ENCODE measurements around the gene SBNO2. TPM values are rescaled to one million over a fixed set of nuclear protein-coding genes. Genes with fewer than 3 reads are reported as not detected.

SBNO2 gene
- total RNA-seq, 1 experiment from 2014 or later, result 46.3 TPM

DNA sequence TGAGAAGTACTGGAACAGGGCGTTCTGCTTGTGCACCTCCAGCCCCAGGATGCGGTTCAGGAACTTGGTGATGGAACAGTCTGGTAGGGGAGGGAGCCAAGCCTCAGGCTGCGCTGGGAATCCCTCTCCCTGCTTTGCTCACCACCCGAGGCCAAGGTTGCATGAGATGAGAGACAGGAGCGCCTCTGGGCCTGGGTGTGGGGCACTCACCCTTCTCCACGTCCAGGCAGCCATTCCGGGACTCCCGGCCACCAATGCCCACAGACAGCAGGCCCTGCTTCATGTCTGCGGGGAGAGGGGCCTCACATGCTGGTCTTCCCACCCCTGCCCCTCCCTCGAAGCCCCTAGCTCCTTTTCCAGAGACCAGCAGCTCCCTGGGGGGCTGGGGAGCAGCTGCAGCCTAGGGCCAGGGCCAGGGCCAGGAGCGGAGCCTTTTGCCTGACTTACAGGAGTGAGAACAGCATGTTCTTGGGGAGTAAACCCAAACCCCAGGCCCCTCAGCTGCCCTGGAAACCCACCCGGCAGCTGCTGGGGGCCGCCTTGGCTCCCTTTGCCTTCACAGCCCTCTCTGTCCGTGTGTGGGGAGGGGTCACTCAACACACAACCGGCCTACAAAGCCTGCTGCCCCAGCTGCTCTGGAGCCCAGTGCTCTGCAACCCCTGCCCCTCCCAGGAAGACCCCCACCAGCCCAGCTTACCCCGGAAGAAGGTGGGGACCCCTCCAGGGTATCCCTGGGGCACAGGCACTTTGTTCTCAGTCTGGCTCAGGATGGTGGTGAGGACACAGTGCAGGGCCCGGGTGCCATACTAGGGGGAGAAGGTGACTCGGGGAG lies 63.0 kb downstream of the SBNO2 start:
- H3K9ac ChIP-seq (ENCODE audit: extremely low read depth, insufficient read length, low read length), result no peak overlapping the region
- WGBS (ENCODE audit: extremely low coverage, insufficient read length, low lambda C conversion rate), result no CpG with 5 or more reads among the region's 18 CpGs
- no peaks in the 10 kb centered on the region for H3K27me3 ChIP-seq (ENCODE audit: insufficient read depth, low read length)
- no peak overlapping the region for H2AFZ ChIP-seq (ENCODE audit: low read length)
- H3K4me2 ChIP-seq (ENCODE audit: insufficient read depth, insufficient read length, low read length), result no peak overlapping the region
- Mint-ChIP-seq H3K4me1 (peaks cover 2 to 9% of the 10 kb centered on the region in 2 experiments; a peak in 3 of 4 replicates), H3K4me3 (no peak overlapping the region), H3K9me3 (no peaks in the 10 kb centered on the region), H3K27me3 (ENCODE audit: low read depth) (peaks cover 2% of the 10 kb centered on the region), H3K27ac (0 out of 7 replicates have a peak overlapping the region, but pooled peaks of 1 of the 3 experiments have one; percentile 55), H3K36me3 (ENCODE audit: insufficient read depth in 1 of 3, low read depth in 3 of 3) (peaks cover 0 to 13% (median 1%) of the 10 kb centered on the region in 3 experiments; a peak in 3 of 7 replicates)
- no peak overlapping the region for H3K4ac ChIP-seq (ENCODE audit: low read depth, low read length)
- no peaks in the 10 kb centered on the region for H3K9me3 ChIP-seq (ENCODE audit: control insufficient read depth, low read depth, low read length)
- H4K20me1 ChIP-seq (ENCODE audit: control insufficient read depth, insufficient read depth, insufficient read length), result no peaks in the 10 kb centered on the region
- no peak overlapping the region for H3K27ac ChIP-seq (ENCODE audit: insufficient read length, low read depth, low read length)
- no peak overlapping the region for H3K14ac ChIP-seq (ENCODE audit: insufficient read depth, low read length)
- H3K56ac ChIP-seq (ENCODE audit: insufficient read length, low read depth, low read length), result no peak overlapping the region
- H3T11ph ChIP-seq (ENCODE audit: low read length), result no peak overlapping the region
- no peak overlapping the region for H2AK5ac ChIP-seq (ENCODE audit: insufficient read length, low read length)
- no peak overlapping the region for H2BK120ac ChIP-seq (ENCODE audit: low read depth, low read length, poor library complexity, severe bottlenecking)
- H3K18ac ChIP-seq (ENCODE audit: insufficient read length, low read depth, low read length), result no peak overlapping the region
- TF ChIP-seq, protein P1, sequence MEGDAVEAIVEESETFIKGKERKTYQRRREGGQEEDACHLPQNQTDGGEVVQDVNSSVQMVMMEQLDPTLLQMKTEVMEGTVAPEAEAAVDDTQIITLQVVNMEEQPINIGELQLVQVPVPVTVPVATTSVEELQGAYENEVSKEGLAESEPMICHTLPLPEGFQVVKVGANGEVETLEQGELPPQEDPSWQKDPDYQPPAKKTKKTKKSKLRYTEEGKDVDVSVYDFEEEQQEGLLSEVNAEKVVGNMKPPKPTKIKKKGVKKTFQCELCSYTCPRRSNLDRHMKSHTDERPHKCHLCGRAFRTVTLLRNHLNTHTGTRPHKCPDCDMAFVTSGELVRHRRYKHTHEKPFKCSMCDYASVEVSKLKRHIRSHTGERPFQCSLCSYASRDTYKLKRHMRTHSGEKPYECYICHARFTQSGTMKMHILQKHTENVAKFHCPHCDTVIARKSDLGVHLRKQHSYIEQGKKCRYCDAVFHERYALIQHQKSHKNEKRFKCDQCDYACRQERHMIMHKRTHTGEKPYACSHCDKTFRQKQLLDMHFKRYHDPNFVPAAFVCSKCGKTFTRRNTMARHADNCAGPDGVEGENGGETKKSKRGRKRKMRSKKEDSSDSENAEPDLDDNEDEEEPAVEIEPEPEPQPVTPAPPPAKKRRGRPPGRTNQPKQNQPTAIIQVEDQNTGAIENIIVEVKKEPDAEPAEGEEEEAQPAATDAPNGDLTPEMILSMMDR (conservative IDR thresholded peaks at IDR 0.05), result no peak
- H2BK12ac ChIP-seq (ENCODE audit: insufficient read length, low read depth, low read length), result no peak overlapping the region
- H3K4me1 ChIP-seq (ENCODE audit: insufficient read depth, low read length), result no peaks in the 10 kb centered on the region
- H3K23ac ChIP-seq (ENCODE audit: insufficient read length, low read depth, low read length), result no peak overlapping the region
- no peaks in the 10 kb centered on the region for H3K79me2 ChIP-seq (ENCODE audit: insufficient read depth, low read length)
- H2BK5ac ChIP-seq (ENCODE audit: insufficient read length, low read length), result no peak overlapping the region
- H4K5ac ChIP-seq (ENCODE audit: insufficient read length, low read depth, low read length), result no peak overlapping the region
- H2BK15ac ChIP-seq (ENCODE audit: low read depth, low read length), result no peak overlapping the region
- H3K23me2 ChIP-seq (ENCODE audit: insufficient read length, low read depth, low read length, poor library complexity, severe bottlenecking), result no peaks in the 10 kb centered on the region
- H4K8ac ChIP-seq (replicated peaks; ENCODE audit: insufficient read length, low read depth, low read length), result no peak overlapping the region
- DNase-seq, result no peak
- no peaks in the 10 kb centered on the region for H3K79me1 ChIP-seq (ENCODE audit: insufficient read depth, low read depth, low read length, poor library complexity, severe bottlenecking)
- H2BK20ac ChIP-seq (ENCODE audit: low read depth, low read length, poor library complexity, severe bottlenecking), result no peak overlapping the region
- H4K91ac ChIP-seq (ENCODE audit: insufficient read length, low read depth, low read length), result no peak overlapping the region
